ENCODE measurements around the gene DHRS7.

DHRS7 gene

DNA sequence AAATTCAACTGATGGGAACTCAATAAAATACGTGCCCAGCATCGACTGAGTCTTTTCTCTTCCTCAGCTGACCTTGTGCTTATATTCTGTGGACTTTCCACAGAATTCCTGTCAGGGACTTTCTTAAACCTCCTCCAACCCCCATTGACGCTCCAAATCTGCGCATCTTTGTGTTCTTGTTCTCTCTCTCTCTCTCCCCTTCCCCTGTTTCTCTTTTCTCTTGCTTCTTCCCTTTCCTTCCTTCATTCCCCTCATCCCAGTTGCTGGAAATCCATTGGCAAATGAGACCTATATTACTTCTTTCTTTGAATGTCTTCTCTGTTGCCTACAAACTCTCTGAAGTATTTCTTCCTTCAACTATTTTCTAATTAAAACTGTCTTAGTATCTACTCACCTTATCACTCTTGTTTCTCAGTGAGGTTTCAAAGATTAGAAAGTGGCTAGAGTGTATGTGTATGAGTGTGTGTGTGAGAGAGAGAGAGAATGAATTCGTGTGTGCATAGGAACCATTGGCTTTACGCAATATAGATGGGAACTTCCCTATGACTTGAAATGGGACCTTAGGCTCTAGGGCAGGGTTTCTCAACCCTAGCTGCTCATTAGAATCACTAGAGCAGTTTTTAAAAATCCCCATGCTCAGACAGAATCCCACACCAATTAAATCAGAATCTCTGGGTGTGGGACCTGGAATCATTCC is 41.8 kb upstream of the DHRS7 start:
- DNase-seq (ENCODE audit: low read depth): no peak
- no peak overlapping the region for H3K4me3 ChIP-seq (ENCODE audit: control insufficient read depth, low read depth, low read length)
- TF ChIP-seq, protein P1, sequence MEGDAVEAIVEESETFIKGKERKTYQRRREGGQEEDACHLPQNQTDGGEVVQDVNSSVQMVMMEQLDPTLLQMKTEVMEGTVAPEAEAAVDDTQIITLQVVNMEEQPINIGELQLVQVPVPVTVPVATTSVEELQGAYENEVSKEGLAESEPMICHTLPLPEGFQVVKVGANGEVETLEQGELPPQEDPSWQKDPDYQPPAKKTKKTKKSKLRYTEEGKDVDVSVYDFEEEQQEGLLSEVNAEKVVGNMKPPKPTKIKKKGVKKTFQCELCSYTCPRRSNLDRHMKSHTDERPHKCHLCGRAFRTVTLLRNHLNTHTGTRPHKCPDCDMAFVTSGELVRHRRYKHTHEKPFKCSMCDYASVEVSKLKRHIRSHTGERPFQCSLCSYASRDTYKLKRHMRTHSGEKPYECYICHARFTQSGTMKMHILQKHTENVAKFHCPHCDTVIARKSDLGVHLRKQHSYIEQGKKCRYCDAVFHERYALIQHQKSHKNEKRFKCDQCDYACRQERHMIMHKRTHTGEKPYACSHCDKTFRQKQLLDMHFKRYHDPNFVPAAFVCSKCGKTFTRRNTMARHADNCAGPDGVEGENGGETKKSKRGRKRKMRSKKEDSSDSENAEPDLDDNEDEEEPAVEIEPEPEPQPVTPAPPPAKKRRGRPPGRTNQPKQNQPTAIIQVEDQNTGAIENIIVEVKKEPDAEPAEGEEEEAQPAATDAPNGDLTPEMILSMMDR (conservative IDR thresholded peaks at IDR 0.05; ENCODE audit: control insufficient read depth, insufficient read depth, low read depth, low read length): no peak

DNA sequence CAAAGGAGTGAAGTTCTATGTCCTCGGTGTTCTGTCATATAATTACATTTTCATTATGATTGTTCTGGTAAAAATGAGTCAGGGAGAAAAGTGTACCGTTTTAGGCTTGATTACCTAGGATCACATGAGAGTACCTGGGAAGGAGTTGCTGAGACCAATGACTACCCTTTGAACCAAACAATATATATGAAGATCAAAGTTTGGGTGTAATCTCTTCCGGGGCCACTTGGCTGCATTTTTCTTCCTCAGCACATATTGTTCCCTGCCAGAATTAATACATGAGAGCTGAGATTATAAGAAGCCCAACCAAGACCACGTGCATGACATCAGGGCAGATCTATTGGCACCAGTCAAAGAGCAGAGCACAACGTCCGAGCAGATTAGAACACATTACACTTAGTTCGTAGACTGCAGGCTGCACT is 41.1 kb upstream of the DHRS7 start:
- H3K4me3 ChIP-seq (ENCODE audit: control insufficient read depth, low read depth, low read length): no peak overlapping the region
- no peak for DNase-seq (ENCODE audit: low read depth)
- TF ChIP-seq, protein P1 (conservative IDR thresholded peaks at IDR 0.05; ENCODE audit: control insufficient read depth, insufficient read depth, low read depth, low read length): no peak

DNA sequence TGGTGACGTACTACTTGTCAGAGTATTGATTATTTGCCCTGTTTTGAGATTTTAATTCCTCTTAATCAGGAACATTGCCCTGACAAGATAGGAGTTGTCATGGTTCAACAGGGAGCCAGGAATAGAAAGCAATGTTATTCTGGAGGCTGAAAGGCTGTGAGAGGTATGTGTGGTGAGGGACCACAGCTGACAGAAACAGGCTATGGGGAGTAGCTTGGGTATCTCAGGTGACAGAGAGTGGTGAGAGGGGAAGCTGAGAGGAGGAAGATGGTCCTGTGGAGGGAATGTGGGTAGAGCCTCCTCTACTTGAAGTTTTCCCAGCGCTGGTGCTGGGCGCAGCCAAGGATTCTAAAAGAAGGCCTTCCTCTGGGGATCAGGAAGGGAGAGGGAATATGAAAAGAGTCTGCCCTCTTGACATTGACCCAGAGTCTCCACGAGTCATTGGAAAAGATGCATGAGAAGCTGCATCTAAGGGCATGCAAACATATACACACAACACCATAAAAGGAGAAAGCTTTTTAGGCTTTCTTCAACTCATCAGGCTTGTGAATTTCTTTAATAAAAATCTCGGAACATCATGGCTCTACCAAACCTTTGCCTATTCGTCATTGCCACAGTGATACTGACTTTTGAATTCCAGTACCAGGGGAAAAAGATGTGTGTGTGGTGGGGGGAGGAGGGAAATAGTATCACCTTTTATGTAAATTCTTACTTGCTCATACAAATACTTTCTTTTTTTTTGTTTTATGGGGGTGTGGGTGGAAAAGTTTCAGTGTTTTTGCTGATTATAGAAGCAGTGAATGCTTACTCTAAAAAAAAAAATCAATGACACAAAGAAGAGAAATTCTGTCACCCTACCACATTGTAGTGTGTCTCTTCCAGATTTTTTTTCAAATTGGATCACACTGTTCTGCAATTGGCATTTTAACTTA is 39.9 kb upstream of the DHRS7 start:
- TF ChIP-seq, protein P1 (conservative IDR thresholded peaks at IDR 0.05; ENCODE audit: control insufficient read depth, insufficient read depth, low read depth, low read length): no peak
- DNase-seq (ENCODE audit: low read depth): no peak
- no peak overlapping the region for H3K4me3 ChIP-seq (ENCODE audit: control insufficient read depth, low read depth, low read length)

GRCh38 chr14:60204104-60204842 is 39.1 kb upstream of the DHRS7 start:
- DNase-seq (ENCODE audit: low read depth): no peak
- H3K4me3 ChIP-seq (ENCODE audit: control insufficient read depth, low read depth, low read length): no peak overlapping the region
- TF ChIP-seq, protein P1 (conservative IDR thresholded peaks at IDR 0.05; ENCODE audit: control insufficient read depth, insufficient read depth, low read depth, low read length): no peak

DNA sequence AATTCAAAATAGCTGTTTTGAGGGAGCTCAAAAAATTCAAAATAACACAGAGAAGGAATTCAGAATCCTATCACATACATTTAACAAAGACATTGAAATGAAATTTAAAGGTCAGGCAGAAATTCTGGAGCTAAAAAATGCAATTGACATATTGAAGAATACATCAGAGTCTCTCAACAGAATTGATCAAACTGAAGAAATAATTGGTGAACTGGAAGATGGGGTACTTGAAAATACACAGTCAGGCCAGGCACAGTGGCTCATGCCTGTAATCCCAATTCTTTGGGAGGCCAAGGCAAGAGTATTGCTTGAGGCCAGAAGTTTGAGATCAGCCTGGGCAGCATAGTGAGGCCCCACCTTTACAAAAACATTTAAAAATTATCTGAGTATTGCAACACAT is 34.1 kb upstream of the DHRS7 start:
- TF ChIP-seq, protein P1 (conservative IDR thresholded peaks at IDR 0.05; ENCODE audit: control insufficient read depth, insufficient read depth, low read depth, low read length): no peak
- H3K4me3 ChIP-seq (ENCODE audit: control insufficient read depth, low read depth, low read length): no peak overlapping the region
- DNase-seq (ENCODE audit: low read depth): no peak

DNA sequence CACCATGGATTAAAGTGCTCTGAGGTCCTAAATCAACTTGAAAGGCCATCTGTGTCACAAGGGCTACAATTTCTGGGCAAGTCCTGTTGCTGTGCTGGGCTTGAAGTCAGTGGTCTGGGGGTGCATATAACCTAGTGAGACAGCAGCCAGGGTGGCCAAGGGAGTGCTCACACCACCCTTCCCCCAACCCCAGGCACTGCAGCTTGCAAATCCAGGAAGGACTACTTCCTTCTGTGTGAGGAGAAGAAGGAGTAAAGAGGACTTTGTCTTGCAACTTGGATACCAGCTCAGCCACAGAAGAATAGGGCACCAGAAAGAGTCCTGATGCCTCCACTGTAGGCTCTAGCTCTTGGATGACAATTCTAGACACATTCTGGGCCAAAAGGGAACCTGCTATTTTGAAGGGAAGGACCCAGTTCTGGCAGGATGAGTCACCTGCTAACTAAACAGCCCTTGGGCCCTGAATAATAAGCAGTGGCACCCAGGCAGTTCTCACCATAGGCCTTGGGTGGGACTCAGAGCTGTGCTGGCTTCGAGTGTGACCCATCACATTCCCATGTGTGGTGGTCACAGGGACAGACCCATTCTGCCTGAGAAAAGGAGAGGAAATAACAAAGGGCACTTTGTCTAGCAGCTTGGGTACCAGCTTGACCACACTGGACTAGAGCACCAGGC is 32.6 kb upstream of the DHRS7 start:
- TF ChIP-seq, protein P1 (conservative IDR thresholded peaks at IDR 0.05; ENCODE audit: control insufficient read depth, insufficient read depth, low read depth, low read length): no peak
- DNase-seq (ENCODE audit: low read depth): no peak
- H3K4me3 ChIP-seq (ENCODE audit: control insufficient read depth, low read depth, low read length): no peak overlapping the region
